Glutamatergic neuron (in vitro differentiated cells): Measurements from ENCODE around the gene ZNF358. TPM values are rescaled to one million over a fixed set of nuclear protein-coding genes. Genes with fewer than 3 reads are reported as not detected.

Experiments
- DNase-seq: peaks from one replicate; pipeline ENCODE4 v3.0.0; 2022
- H3K27ac Mint-ChIP-seq: one replicate; pipeline ENCODE4 v1.8.0; 2020; ENCODE audit warnings: mild to moderate bottlenecking, mixed read lengths, inconsistent platforms; ENCODE audit not compliant: unreplicated experiment
- H3K27me3 Mint-ChIP-seq: one replicate; pipeline ENCODE4 v1.8.0; 2020; ENCODE audit warnings: mild to moderate bottlenecking, moderate library complexity, mixed read lengths, inconsistent platforms; ENCODE audit not compliant: unreplicated experiment
- H3K36me3 Mint-ChIP-seq: one replicate; pipeline ENCODE4 v1.8.0; 2020; ENCODE audit warnings: mild to moderate bottlenecking, mixed read lengths, inconsistent platforms; ENCODE audit not compliant: unreplicated experiment
- H3K4me1 Mint-ChIP-seq: one replicate; pipeline ENCODE4 v1.8.0; 2020; ENCODE audit warnings: mild to moderate bottlenecking, low read depth, mixed read lengths, inconsistent platforms; ENCODE audit not compliant: unreplicated experiment
- H3K4me3 Mint-ChIP-seq: one replicate; pipeline ENCODE4 v1.8.0; 2020; ENCODE audit warnings: mild to moderate bottlenecking, mixed read lengths, inconsistent platforms; ENCODE audit not compliant: unreplicated experiment
- H3K9me3 Mint-ChIP-seq: one replicate; pipeline ENCODE4 v1.8.0; 2020; ENCODE audit warnings: mild to moderate bottlenecking, moderate library complexity, mixed read lengths, inconsistent platforms; ENCODE audit not compliant: unreplicated experiment
- CTCF ChIP-seq: fragments of 200-600 bp; sonication (generic); IDR thresholded peaks from one replicate; pipeline ENCODE4 v1.5.0; 2021; ENCODE audit not compliant: partially characterized antibody, unreplicated experiment
- total RNA-seq: library from RNA; stranded (reverse); fragmentation: NEBNext Ultra II Directional; extraction: Animal tissue kit (Norgen Biotek cat#: 25700); gene quantifications from one replicate; pipeline ENCODE4 v1.2.1, GENCODE V29; 2021; ENCODE audit not compliant: unreplicated experiment

ZNF358 gene
- total RNA-seq, 1 donor from 2014 or later: 148 TPM

GRCh38 chr19:7565332-7565731 lies 49.4 kb downstream of the ZNF358 start:
- Mint-ChIP-seq H3K27ac (no peak overlapping the region), H3K36me3 (peaks cover 2% of the 10 kb centered on the region), H3K4me3 (no peak overlapping the region), H3K9me3 (peaks cover 2% of the 10 kb centered on the region), H3K27me3 (peaks cover 2% of the 10 kb centered on the region), H3K4me1 (no peaks in the 10 kb centered on the region)
- TF ChIP-seq CTCF: no peak
- DNase-seq: no peak

Other genes starting within 250 kb of the ZNF358 start
- 23.9 TPM for gene INSR, start 221.7 kb upstream of the ZNF358 start, total RNA-seq
- gene ARHGEF18, start 167.2 kb upstream of the ZNF358 start, total RNA-seq: 44.1 TPM
- 2.6 TPM for gene PEX11G, start 27.1 kb upstream of the ZNF358 start, total RNA-seq
- gene MCOLN1, start 6.5 kb downstream of the ZNF358 start, total RNA-seq: 39.8 TPM
- 82.0 TPM for gene PNPLA6, start 19.6 kb downstream of the ZNF358 start, total RNA-seq
- gene CAMSAP3, start 79.8 kb downstream of the ZNF358 start, total RNA-seq: 47.6 TPM
- gene XAB2, start 113.4 kb downstream of the ZNF358 start, total RNA-seq: 32.8 TPM
- gene PET100, start 113.7 kb downstream of the ZNF358 start, total RNA-seq: 186 TPM
- not detected for gene PCP2, start 117.6 kb downstream of the ZNF358 start, total RNA-seq
- 32.8 TPM for gene STXBP2, start 121.0 kb downstream of the ZNF358 start, total RNA-seq
- not detected for gene RETN, start 152.9 kb downstream of the ZNF358 start, total RNA-seq
- not detected for gene MCEMP1, start 161.0 kb downstream of the ZNF358 start, total RNA-seq
- gene TRAPPC5, start 164.7 kb downstream of the ZNF358 start, total RNA-seq: 142 TPM
- not detected for gene FCER2, start 186.0 kb downstream of the ZNF358 start, total RNA-seq
- gene CLEC4G, start 216.0 kb downstream of the ZNF358 start, total RNA-seq: 14.8 TPM
- not detected for gene CD209, start 231.4 kb downstream of the ZNF358 start, total RNA-seq
- not detected for gene CLEC4M, start 247.1 kb downstream of the ZNF358 start, total RNA-seq